Liver (tissue), 9 donors: Measurements from ENCODE around the gene MTM1. TPM values are rescaled to one million over a fixed set of nuclear protein-coding genes. Genes with fewer than 3 reads are reported as not detected.

Experiments used
- DNase-seq: peaks from one replicate; pipeline ENCODE4 v3.0.0-alpha.2; 2017; ENCODE audit warnings: low spot score
- H3K27ac ChIP-seq, 2 donors: one replicate each; pipeline ENCODE4 v1.7.0; 2013; ENCODE audit warnings: inconsistent platforms in 2 of 2, low read length in 2 of 2, control low read depth in 1 of 2, low read depth in 1 of 2, mild to moderate bottlenecking in 1 of 2
- H3K27me3 ChIP-seq, 4 donors: one replicate each; pipeline versions ENCODE4 v1.6.1 to v1.7.0; 2013; ENCODE audit warnings: low read length in 3 of 4, inconsistent platforms in 1 of 4, mild to moderate bottlenecking in 1 of 4, moderate library complexity in 1 of 4; ENCODE audit not compliant: control insufficient read depth in 4 of 4, insufficient read depth in 4 of 4
- H3K36me3 ChIP-seq, 4 donors: one replicate each; pipeline versions ENCODE4 v1.6.1 to v1.7.0; 2013; ENCODE audit warnings: low read length in 3 of 4, mild to moderate bottlenecking in 3 of 4, low read depth in 1 of 4, moderate library complexity in 1 of 4; ENCODE audit not compliant: control insufficient read depth in 4 of 4, insufficient read depth in 3 of 4
- H3K4me1 ChIP-seq, 4 donors: one replicate each; pipeline versions ENCODE4 v1.6.1 to v1.7.0; 2013; ENCODE audit warnings: low read length in 3 of 4, mild to moderate bottlenecking in 3 of 4, moderate library complexity in 1 of 4; ENCODE audit not compliant: control insufficient read depth in 4 of 4, insufficient read depth in 4 of 4
- H3K4me3 ChIP-seq, 3 donors: one replicate each; pipeline versions ENCODE4 v1.6.1 to v1.7.0; 2013; ENCODE audit warnings: low read length in 3 of 3, control low read depth in 1 of 3, low read depth in 1 of 3, mild to moderate bottlenecking in 1 of 3
- H3K9ac ChIP-seq, 2 donors: one replicate each; pipeline ENCODE4 v1.7.0; 2013; ENCODE audit warnings: low read length in 2 of 2, mild to moderate bottlenecking in 2 of 2, moderate library complexity in 2 of 2, control low read depth in 1 of 2, low read depth in 1 of 2
- H3K9me3 ChIP-seq, 4 donors: one replicate each; pipeline versions ENCODE4 v1.6.1 to v1.7.0; 2013; ENCODE audit warnings: low read length in 3 of 4; ENCODE audit not compliant: control insufficient read depth in 4 of 4
- EGR1 ChIP-seq, 2 donors: IDR thresholded peaks; 2 replicates each; pipeline ENCODE4 v1.6.1; 2016 to 2018; ENCODE audit warnings: antibody characterized with exemption in 2 of 2, low read depth in 2 of 2
- FOXA1 ChIP-seq: IDR thresholded peaks from 2 replicates; pipeline ENCODE4 v1.6.1; 2016; ENCODE audit warnings: antibody characterized with exemption
- FOXA2 ChIP-seq: IDR thresholded peaks from 2 replicates; pipeline ENCODE4 v1.6.1; 2016; ENCODE audit warnings: antibody characterized with exemption
- GABPA ChIP-seq, 2 donors: IDR thresholded peaks in 1 of 2; conservative IDR thresholded peaks in 1 of 2; 2 replicates each; pipeline ENCODE4 v1.6.1; 2016; ENCODE audit warnings: antibody characterized with exemption in 2 of 2, mild to moderate bottlenecking in 1 of 2, moderate library complexity in 1 of 2
- HNF4A ChIP-seq, 2 donors: conservative IDR thresholded peaks; 2 replicates each; pipeline ENCODE4 v1.6.1; 2016; ENCODE audit warnings: antibody characterized with exemption in 2 of 2, mild to moderate bottlenecking in 2 of 2
- HNF4G ChIP-seq: IDR thresholded peaks from 2 replicates; pipeline ENCODE4 v1.6.1; 2016; ENCODE audit warnings: antibody characterized with exemption
- JUND ChIP-seq, 2 donors: IDR thresholded peaks; 2 replicates each; pipeline ENCODE4 v1.6.1; 2016; ENCODE audit warnings: antibody characterized with exemption in 2 of 2
- NR2F2 ChIP-seq: IDR thresholded peaks from 2 replicates; pipeline ENCODE4 v1.6.1; 2016; ENCODE audit warnings: antibody characterized with exemption
- RAD21 ChIP-seq, 2 donors: IDR thresholded peaks; 2 replicates each; pipeline ENCODE4 v1.6.1; 2016; ENCODE audit warnings: antibody characterized with exemption in 2 of 2, mild to moderate bottlenecking in 2 of 2
- RXRA ChIP-seq, 2 donors: IDR thresholded peaks; 2 replicates each; pipeline ENCODE4 v1.6.1; 2017 to 2018; ENCODE audit warnings: antibody characterized with exemption in 2 of 2, mild to moderate bottlenecking in 1 of 2
- SP1 ChIP-seq: IDR thresholded peaks from 2 replicates; pipeline ENCODE4 v1.6.1; 2018; ENCODE audit warnings: antibody characterized with exemption, mild to moderate bottlenecking
- TAF1 ChIP-seq: conservative IDR thresholded peaks from 2 replicates; pipeline ENCODE4 v1.6.1; 2016; ENCODE audit warnings: antibody characterized with exemption, mild to moderate bottlenecking
- YY1 ChIP-seq: IDR thresholded peaks from 2 replicates; pipeline ENCODE4 v1.6.1; 2016; ENCODE audit warnings: antibody characterized with exemption, mild to moderate bottlenecking
- WGBS: extraction: QIAGEN DNeasy Blood & Tissue Kit; methylation state at CpG from one replicate; pipeline ENCODE4 v1.1.7; 2013; 5-methylcytosine and 5-hydroxymethylcytosine counted together
- polyA plus RNA-seq, 2 donors: library from polyadenylated mRNA; stranded (reverse) in 1 of 2; unstranded in 1 of 2; fragments of 200-250 nt in 1 of 2; fragments of >200 nt in 1 of 2; fragmentation: Nextera tagmentation in 1 of 2; extraction: Ambion mirVana in 1 of 2; gene quantifications; one replicate each; pipeline versions ENCODE4 v1.2.1 to v1.2.3, GENCODE V29; 2013 to 2015
- total RNA-seq, 2 donors: library from RNA; depleted of rRNA; stranded (reverse); fragments of >200 nt; gene quantifications; one replicate each; pipeline ENCODE4 v1.2.3, GENCODE V29; 2014
- TF ChIP-seq, protein P1 (sequence below): IDR thresholded peaks from 2 replicates; pipeline ENCODE4 v1.6.1; 2016; ENCODE audit warnings: antibody characterized with exemption, mild to moderate bottlenecking
- TF ChIP-seq, protein P2 (sequence below): IDR thresholded peaks from 2 replicates; pipeline ENCODE4 v1.6.1; 2016; ENCODE audit warnings: antibody characterized with exemption
- TF ChIP-seq, protein P3 (sequence below): IDR thresholded peaks from 2 replicates; pipeline ENCODE4 v1.6.1; 2016; ENCODE audit warnings: antibody characterized with exemption
- TF ChIP-seq, protein P4 (sequence below): IDR thresholded peaks from 2 replicates; pipeline ENCODE4 v1.6.1; 2016; ENCODE audit warnings: antibody characterized with exemption
- TF ChIP-seq, protein P5 (sequence below): fragments of 150-350 bp; IDR thresholded peaks from 2 replicates; pipeline ENCODE4 v1.5.1; 2017; ENCODE audit warnings: improper control_type of control experiment, low read depth, low read length; ENCODE audit not compliant: missing input control
- donor health status: healthy.
- donor health status: healthy.
- donor health status: healthy.
- donor health status: healthy.
- donor health status: healthy.

The MTM1 gene
- total and polyA plus RNA-seq, 4 donors: 5.9 to 21.2 (median 11.4) TPM

DNA sequence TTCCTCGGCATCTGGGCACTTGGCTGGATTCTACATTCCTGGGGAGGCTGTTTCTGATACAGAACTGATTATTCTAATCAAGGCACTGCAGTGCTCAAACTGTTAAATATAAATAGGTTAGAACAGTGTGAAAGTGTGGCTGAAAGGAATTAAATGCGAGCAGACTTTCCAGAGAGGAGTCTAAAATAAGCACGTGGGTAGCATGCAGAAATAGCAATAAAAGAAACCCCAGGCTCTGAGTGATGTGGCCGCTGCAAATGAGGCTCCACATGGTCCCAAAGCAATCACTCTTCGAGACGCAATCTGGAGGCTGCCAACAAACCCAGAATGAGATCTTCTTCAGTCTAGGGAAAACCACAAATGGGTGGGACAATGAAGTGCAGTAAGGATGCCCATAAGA lies 30.6 kb upstream of the MTM1 start:
- TF ChIP-seq FOXA1: no peak
- no peak for TF ChIP-seq EGR1 (IDR thresholded peaks at IDR 0.05; ENCODE audit: low read depth in 2 of 2)
- TF ChIP-seq, protein P1, sequence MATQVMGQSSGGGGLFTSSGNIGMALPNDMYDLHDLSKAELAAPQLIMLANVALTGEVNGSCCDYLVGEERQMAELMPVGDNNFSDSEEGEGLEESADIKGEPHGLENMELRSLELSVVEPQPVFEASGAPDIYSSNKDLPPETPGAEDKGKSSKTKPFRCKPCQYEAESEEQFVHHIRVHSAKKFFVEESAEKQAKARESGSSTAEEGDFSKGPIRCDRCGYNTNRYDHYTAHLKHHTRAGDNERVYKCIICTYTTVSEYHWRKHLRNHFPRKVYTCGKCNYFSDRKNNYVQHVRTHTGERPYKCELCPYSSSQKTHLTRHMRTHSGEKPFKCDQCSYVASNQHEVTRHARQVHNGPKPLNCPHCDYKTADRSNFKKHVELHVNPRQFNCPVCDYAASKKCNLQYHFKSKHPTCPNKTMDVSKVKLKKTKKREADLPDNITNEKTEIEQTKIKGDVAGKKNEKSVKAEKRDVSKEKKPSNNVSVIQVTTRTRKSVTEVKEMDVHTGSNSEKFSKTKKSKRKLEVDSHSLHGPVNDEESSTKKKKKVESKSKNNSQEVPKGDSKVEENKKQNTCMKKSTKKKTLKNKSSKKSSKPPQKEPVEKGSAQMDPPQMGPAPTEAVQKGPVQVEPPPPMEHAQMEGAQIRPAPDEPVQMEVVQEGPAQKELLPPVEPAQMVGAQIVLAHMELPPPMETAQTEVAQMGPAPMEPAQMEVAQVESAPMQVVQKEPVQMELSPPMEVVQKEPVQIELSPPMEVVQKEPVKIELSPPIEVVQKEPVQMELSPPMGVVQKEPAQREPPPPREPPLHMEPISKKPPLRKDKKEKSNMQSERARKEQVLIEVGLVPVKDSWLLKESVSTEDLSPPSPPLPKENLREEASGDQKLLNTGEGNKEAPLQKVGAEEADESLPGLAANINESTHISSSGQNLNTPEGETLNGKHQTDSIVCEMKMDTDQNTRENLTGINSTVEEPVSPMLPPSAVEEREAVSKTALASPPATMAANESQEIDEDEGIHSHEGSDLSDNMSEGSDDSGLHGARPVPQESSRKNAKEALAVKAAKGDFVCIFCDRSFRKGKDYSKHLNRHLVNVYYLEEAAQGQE: no peak
- TF ChIP-seq, protein P2, sequence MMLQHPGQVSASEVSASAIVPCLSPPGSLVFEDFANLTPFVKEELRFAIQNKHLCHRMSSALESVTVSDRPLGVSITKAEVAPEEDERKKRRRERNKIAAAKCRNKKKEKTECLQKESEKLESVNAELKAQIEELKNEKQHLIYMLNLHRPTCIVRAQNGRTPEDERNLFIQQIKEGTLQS: no peak
- WGBS: 89% methylated on average over 6 of the region's 6 CpGs
- Histone ChIP-seq H3K36me3 (no peaks in the 10 kb centered on the region), H3K4me3 (no peak overlapping the region), H3K27ac (no peak overlapping the region), H3K9ac (no peak overlapping the region), H3K9me3 (peaks cover 0 to 16% (median 4%) of the 10 kb centered on the region in 4 donors), H3K27me3 (no peaks in the 10 kb centered on the region), H3K4me1 (no peaks in the 10 kb centered on the region)
- no peak for DNase-seq

DNA sequence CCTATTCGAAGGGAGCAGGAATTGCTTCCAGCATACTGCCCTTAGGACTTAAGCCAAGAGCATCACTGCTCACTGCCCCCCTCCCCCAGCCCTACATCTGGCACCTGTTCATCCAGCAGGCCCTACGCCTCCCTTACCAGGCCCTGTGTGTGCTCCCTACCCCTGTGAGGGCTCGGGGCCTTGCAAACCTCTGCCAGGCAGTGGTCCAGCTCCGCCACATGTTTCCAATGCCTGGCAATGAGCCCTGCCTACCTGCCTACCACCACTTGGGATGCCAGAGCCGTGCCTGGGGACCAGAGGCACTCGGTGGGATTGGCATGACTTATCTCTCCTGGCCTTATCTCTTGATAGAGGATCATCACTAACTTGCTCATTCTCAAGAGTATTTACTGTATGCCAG lies 27.5 kb upstream of the MTM1 start:
- peaks cover 0 to 15% (median 4%) of the 10 kb centered on the region in 4 donors for H3K9me3 ChIP-seq
- H3K9ac ChIP-seq: no peak overlapping the region
- no peak for DNase-seq
- H3K4me1 ChIP-seq: no peaks in the 10 kb centered on the region
- H3K27ac ChIP-seq: no peak overlapping the region
- no peaks in the 10 kb centered on the region for H3K36me3 ChIP-seq
- no peaks in the 10 kb centered on the region for H3K27me3 ChIP-seq
- 92% methylated on average over 6 of the region's 6 CpGs for WGBS
- TF ChIP-seq GABPA (IDR thresholded peaks at IDR 0.05 in 1 of 2, conservative IDR thresholded peaks at IDR 0.05 in 1 of 2) (no peak), HNF4G (no peak), HNF4A (conservative IDR thresholded peaks at IDR 0.05) (no peak), JUND (IDR thresholded peaks at IDR 0.05) (no peak), TAF1 (no peak), RXRA (IDR thresholded peaks at IDR 0.05) (no peak), EGR1 (IDR thresholded peaks at IDR 0.05; ENCODE audit: low read depth in 2 of 2) (no peak), YY1 (no peak), RAD21 (IDR thresholded peaks at IDR 0.05) (no peak), FOXA2 (no peak), NR2F2 (no peak), SP1 (no peak), FOXA1 (no peak)
- TF ChIP-seq, protein P1: no peak
- TF ChIP-seq, protein P3, sequence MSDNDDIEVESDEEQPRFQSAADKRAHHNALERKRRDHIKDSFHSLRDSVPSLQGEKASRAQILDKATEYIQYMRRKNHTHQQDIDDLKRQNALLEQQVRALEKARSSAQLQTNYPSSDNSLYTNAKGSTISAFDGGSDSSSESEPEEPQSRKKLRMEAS: no peak
- TF ChIP-seq, protein P2: no peak
- TF ChIP-seq, protein P4, sequence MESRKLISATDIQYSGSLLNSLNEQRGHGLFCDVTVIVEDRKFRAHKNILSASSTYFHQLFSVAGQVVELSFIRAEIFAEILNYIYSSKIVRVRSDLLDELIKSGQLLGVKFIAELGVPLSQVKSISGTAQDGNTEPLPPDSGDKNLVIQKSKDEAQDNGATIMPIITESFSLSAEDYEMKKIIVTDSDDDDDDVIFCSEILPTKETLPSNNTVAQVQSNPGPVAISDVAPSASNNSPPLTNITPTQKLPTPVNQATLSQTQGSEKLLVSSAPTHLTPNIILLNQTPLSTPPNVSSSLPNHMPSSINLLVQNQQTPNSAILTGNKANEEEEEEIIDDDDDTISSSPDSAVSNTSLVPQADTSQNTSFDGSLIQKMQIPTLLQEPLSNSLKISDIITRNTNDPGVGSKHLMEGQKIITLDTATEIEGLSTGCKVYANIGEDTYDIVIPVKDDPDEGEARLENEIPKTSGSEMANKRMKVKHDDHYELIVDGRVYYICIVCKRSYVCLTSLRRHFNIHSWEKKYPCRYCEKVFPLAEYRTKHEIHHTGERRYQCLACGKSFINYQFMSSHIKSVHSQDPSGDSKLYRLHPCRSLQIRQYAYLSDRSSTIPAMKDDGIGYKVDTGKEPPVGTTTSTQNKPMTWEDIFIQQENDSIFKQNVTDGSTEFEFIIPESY: no peak
- TF ChIP-seq, protein P5, sequence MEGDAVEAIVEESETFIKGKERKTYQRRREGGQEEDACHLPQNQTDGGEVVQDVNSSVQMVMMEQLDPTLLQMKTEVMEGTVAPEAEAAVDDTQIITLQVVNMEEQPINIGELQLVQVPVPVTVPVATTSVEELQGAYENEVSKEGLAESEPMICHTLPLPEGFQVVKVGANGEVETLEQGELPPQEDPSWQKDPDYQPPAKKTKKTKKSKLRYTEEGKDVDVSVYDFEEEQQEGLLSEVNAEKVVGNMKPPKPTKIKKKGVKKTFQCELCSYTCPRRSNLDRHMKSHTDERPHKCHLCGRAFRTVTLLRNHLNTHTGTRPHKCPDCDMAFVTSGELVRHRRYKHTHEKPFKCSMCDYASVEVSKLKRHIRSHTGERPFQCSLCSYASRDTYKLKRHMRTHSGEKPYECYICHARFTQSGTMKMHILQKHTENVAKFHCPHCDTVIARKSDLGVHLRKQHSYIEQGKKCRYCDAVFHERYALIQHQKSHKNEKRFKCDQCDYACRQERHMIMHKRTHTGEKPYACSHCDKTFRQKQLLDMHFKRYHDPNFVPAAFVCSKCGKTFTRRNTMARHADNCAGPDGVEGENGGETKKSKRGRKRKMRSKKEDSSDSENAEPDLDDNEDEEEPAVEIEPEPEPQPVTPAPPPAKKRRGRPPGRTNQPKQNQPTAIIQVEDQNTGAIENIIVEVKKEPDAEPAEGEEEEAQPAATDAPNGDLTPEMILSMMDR: no peak
- H3K4me3 ChIP-seq: no peak overlapping the region
